NCI-H524 treated with DMSO at 0.1 percent for 48 hours (cell line): ENCODE data around the gene ABI3.

Experiments used
- DNase-seq: peaks from one replicate; lab custom pipeline; 2025; lab: John Stamatoyannopoulos, UW

Gene ABI3

DNA sequence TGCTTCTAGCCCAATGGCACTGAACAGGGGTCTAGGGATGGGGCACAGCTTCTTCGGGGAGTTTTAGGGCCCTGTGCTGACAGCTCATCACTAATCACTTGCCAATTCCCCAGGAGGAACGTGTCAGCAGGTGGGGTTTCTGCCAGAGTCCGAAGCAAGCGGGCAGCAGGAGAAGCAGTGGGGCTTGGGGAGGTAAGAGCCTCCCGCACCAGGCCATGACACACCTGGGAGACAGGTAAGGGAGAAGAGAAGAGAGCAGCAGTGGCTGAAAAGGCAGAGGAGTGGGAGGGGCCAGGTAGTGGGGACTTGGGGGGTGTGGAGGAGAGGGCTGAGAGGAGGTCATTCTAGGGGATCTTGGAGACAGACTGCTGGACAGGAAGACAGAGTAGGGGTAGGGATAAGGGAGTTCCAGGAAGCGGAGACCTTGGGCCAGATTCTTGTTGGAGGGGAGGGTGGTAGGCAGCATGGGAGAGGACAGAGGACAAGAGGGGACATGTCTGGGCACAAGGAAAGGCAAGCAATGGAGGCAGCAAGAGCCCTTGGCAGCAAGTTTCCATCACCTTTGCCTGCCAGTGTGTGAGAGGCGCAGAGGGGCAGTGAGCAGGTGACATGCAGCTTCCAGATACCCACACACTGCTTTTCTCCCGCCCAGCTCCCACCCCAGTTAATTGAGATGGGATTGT lies 15.2 kb downstream of the ABI3 start:
- no peak for DNase-seq

DNA sequence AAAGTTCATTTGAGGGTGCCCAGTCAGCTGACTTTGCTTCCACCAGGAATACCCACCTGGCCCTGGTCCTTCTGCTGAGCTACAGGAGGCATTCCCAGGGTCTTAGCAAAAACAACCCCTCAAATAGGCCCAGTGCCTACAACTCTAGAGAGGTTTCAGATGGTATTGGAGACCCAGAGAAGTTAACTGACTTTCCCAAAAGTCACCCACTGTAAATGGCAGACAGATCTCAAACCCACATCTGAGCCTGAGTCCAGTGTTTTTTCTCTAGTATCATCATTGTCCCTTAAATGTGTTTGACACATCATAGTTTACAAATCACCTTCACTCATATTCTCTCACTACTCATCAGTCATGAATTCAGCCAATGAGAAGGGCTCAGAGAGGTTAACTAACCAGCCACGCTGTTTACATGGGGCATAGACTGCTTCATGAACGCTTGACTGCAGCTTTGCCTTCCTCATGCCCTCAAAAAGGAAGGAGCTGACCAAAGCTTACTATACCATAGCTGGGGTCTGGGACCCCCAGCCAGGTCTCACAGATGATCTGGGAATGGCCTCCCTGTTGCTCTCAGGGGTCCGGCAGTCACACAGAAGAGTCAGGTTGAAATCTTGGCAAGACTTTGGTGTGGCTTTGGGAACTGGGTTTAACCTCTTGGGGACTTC lies 16.4 kb downstream of the ABI3 start:
- no peak for DNase-seq

DNA sequence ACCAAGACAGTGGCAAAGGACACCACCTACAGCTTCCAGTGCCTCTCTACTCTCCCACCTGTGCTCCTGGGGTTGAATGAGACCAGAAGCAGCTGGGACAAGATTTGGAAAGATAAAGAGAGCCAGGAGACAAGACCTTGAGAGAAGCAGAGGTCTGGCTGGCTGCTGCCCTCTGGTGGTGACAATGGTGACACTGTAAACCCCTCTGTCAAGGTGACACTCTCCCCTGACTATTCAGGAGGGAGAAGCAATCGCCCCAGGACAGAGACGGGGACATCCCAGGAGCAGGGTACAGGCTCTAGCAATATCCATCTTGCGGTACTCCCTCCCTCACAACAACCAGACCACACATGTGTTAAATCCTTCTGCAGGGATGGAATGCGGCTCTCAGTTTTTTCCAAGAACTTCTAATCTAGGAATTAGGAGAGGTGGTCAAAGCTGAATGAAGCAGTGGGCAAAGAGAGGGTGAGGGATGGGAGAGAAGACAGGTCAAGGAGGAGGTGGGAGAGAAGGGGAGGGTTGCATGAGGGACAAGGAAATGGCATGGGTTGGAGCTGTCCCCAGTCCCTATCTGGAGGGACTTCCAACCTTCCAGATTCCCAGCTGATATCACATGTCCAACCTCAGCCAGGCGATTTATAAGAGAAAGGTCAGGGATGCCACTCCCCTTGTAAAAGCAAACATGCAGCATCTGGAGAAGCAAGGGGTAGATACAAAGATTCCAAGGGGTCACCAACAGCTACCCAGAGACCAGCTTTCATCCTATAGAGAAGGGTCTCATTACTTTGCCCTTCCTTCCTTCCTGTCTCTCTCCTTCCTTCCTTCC lies 17.1 kb downstream of the ABI3 start:
- DNase-seq = no peak

DNA sequence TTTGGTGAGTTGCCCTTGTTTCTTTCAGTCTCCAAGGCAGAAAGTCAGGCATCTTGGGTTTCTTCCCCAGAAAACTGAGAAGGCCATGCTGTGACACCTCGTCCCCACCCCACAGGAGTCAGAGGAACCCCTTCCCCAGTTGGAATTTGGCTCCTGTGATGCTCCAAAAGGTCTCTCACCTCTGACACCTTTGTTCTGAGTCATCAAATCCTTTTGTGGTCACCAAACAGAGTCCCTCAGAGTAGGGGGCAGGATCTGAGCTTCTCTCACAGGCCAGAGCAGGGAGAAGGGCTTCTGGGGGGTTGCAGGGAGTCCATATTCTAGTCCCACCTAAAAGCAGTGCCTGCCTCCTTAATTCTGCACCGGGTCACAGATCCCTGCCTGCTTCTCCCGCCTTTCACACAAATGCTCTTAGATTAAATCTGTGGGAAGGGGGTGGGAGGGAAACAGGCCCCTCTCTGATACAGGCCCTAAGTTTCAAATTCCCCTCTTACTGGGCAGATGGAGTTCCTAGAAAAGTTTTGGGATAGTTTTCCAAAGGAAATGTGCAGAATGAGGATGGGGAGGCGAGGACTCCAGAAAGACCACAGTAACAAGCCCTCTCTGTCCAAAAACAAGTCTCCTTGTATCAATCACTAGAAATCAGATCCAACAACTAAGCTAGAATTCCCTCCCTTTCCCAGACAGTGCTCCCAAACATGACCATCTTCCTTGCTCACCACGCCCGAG lies 18.7 kb downstream of the ABI3 start:
- no peak for DNase-seq

DNA sequence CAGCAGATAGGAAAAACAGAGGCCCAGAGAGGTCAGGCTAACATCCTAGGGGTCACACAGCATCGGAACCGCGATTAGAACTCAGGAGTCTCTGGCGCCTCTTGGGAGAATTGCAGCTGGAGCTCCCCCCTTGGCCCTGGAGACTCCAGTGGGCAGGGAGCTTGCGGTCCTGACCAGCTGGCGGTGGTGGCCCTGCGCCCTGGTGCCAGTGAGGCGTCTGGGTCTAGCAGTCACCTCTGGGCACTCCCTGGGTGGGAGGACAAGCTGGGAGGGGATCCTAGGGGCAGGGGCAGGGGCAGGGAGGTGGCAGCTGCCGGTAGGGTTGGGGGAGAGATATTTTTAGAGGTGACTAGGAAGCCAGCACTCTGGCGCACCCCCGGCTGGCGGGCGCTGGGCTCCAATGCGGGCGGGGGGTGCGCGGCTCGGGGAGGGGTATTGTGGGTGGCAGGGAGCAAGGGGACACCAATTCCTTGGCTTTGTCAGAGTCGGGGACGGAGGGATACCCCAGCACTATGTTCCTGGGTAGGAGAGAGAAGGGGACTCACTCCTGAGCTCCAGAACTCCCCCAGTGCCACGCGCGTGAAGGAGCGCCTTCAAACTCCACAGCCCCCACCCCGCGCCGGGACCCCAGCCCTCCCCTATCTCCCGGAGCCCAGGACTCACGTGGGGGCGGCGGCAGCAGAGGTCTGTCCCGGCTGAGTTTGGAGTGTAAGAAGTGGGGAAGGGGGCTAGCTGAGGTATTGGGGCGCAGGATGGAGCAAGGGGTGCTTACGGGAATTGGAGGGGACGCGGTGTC lies 19.5 kb downstream of the ABI3 start:
- no peak for DNase-seq

DNA sequence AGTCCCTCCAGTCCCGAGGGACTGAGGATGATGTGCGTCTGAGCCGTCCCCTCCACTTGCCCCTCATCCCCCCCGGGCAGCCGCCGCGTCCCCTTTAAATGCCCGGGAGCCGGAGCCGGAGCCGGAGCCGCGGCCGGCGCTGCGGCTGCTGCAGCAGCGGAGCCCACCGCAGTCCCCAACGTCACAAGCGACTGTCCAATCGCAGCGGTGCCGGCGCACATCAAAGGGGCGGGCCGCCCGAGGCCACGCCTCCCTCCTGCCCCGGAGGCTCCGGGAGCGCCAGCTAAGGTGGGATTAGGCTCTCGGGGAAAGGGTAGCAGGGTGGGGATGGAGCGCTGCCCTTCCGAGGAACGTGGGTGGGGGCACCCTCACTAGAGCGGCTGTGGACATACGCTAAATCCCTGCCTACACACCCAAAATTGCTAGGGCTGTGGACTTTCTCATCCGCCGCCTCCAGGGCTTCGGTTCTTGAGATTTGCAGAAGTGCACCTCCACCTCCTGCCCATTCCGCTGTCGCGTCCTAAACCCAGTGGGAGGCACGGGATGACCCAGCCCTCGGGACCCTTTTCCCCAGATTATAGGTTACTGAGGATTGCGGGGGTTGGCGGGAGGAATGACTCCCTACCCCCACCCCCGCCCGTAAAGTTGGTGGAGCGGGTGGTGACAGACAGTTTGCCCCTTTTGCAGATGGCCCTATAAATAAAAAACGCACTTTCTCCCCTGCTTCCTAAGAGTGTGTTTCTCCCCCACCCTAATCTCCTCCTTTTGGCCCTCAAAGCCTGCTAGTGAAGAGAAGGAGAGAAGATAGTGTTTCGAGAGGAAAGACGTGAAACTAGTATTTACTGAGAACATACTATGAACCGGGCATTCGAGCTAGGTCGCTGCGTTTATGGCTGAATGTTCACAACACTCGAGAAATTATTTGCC lies 20.4 kb downstream of the ABI3 start, which contains the start of gene PHOSPHO1:
Gene PHOSPHO1 (minus strand): TSS at position 152 of the 927 bp plus-strand sequence. CDS start 4,096 bp downstream, outside the sequence.
- peak; percentile 43 for DNase-seq

DNA sequence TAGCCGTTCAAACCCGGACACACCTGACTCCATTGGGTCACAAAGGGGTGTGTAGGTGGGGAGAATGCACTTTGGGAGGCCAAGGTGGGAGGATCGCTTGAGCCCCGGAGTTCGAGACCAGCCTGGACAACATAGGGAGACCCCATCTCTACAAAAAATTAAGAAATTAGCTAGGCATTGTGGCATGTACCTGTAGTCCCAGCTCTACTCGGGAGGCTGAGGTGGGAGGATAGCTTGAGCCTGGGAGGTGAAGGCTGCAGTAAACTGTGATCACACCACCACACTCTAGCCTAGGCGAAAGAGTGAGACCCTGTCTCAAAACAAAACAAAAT lies 21.0 kb downstream of the ABI3 start:
- DNase-seq = no peak

DNA sequence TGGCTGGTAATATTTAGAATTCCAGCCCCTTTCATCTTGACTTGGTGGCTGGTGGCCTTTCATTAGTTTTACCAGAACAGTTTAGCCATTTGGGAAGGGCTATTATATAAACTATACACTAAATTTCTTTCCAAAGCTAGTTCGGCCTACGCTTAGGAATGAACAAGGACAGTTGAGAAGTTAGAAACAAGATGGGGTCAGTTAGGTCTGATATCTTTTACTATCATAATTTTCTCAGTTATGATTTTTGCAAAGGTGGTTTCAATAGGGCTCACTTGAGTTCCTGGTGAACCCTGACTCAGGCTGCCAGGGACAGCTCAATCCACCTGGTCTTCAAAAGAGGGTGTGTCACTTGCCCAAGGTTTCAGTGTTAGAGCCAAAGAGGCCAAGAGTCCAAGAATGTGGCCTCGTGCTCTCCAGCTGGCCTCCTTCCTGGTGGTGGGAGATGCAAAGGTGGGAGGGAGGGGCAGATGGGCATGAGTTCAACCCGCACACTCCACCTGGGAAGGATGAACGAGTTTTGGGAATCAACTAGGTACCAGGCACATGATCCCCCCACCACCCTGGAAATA lies 24.1 kb downstream of the ABI3 start:
- no peak for DNase-seq

DNA sequence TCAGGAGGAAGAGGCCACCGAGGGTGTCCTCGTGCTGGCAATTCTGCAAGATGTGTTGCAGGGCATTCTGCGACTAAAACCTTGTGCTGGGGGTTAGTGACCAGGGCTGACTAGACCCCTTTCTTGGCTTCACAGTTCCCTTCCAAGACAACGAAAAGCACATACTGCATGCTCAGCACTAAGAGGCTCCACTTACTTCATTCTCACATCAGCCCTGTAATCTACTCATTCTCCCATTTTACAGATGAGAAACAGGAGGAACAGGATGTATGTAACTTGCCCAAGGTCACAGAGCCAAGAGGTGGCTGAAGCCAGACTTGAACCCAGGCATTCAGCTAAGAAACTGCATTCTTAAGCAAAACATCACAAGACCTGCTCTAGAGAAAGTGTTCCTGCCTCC lies 25.4 kb downstream of the ABI3 start:
- no peak for DNase-seq

DNA sequence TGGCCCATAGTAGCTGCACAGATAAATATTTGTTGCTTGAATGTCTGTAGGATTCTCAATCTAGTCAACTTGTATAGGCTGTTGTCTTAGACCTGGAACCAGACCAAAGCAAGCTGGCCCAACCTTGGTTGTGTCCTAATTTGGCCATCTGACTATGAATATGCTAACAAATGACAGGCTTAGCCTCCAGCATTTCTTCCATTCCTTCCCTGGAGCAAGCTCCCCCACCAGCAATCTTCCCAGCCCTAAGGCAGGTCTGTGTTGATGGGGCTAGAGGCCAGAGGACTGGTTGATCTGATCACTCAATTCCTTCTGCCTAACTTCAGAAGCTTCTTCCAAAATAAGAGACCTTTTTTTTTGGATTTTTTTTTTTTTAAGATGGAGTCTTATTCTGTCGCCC lies 29.5 kb downstream of the ABI3 start:
- DNase-seq = no peak

DNA sequence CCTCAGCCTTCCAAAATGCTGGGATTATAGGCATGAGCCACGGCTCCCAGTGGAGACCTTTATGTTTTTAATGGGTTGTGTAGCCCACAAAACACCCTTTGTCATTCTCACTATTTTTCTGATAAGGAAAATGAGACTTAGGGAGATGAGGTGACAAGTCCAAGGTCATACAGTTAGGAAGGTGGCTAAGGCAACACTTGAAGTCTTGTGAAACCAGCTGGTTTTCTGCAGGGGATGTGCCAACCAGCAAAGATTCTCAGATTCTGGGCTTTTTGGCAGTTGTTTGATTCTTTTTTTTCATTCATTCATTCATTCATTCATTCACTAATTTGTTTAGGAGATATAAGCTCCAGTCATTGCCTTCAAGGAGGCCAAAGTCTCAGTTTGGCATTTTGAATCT lies 30.1 kb downstream of the ABI3 start:
- no peak for DNase-seq

DNA sequence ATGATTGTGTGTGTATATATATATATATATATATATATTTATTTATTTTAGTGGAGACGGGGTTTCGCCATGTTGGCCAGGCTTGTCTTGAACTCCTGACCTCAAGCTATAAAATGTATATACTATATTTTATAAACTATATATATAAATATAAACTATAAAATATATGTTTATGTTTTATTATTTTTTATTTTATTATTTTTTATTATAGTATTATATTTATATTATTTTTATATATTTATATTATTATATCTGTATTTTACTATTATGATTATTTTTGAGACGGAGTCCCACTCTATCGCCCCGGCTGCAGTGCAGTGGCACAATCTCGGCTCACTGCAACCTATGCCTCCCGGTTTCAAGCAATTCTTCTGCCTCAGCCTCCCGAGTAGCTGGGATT lies 30.5 kb downstream of the ABI3 start:
- no peak for DNase-seq

DNA sequence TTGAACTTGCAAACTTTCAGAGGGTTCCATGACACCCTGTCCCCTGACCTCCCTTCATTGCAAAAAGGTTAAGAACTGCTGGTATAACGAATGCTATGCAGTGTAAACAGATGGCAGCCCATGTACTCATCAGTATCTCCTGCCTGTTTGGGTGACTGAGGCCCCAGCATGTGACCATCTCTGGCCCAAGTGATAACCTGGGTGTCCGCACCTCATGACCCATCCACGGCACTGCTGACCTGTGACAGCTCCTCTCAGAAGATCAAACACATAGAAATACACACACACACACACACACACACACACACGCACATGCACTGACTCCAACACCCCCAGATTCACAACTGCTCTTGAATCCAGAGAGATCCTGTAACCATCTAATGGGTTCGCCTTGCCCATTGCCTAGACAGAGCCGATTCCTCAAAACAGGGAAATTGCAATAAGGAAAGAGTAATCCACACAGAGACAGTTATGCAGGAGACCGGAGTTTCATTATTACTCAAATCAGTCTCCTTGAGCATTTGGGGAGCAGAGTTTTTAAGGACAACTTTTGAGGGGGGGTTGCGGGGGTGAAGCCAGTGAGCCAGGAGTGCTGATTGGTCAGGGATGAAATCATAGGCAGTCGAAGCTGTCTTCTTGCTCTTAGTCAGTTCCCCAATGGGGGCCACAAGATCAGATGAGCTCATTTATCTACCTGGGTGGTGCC lies 31.3 kb downstream of the ABI3 start:
- no peak for DNase-seq

DNA sequence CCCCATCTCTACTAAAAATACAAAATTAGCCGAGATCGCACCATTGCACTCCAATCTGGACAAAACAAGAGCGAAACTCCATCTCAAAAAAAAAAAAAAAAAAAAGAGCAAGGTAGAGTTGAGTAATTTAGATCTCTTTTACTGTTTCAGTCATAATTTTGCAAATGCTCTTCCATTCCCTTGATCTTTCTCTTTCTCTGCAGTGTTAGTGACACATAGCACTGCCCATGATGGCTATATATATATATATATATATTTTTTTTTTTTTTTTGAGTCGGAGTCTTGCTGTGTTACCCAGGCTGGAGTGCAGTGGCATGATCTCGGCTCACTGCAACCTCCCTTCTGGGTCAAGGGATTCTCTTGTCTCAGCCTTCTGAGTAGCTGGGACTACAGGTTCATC lies 32.3 kb downstream of the ABI3 start:
- DNase-seq = no peak

DNA sequence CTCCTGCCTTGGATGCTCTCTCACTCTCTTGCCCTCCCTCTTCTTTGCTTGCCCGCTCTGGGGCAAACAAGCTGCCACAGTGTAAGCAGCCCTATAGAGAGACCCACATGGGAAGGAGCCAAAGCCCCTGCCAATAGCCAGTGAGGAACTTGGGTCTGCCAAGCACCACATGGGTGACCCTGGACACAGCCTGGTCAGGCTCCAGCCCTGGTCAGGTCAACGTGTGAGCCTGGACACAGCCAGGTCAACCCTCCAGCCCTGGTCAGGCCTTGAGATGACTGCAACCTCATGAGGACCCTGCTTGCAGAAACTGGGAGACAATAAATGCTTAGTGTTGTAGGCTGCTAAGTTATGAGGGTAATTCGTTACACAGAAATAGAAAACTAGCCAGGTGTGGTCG lies 34.3 kb downstream of the ABI3 start:
- no peak for DNase-seq

DNA sequence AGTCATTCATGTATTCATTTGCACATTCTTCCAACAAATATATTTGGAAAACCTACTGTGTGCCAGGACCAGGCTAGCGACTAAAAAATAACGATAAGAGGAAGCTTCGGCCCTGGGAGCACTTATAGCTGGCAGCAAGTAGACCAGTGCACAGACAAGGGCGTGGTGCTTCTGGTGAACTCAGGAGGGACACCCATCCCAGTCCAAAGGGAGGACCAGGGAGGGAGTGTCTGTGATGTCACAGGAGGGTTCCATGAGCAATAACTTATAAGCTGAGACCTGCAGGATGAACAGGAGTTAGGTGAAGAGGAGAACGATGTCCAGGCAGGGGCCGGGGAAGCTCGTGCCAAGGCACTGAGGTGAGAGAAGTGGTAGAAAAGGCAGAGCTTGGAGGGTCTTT lies 37.4 kb downstream of the ABI3 start:
- DNase-seq = no peak

DNA sequence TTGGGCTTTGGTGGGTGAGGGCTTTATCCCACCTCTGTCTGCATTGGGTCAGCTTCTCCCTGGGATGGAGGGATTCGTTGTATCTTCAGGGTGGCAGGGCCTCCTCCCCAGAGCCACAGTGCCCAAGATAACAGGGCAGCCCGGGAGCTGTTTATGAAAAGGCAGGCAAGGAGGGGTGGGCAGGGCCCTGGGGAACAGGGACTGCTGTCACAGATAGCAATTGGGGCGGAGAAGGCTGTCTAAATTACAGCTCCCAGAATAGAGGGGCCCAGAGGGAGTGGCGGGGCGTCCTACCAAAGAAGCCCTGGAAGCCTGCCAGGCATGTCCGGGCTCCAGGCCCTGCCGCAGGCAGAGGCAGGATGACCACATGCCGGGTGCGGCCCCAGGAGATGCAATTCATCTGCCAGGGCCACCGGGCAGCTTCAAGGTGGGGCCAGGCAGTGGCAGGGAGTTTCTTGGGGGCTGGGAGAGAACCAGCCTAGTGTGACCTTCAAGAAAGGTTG lies 38.8 kb downstream of the ABI3 start:
- no peak for DNase-seq

DNA sequence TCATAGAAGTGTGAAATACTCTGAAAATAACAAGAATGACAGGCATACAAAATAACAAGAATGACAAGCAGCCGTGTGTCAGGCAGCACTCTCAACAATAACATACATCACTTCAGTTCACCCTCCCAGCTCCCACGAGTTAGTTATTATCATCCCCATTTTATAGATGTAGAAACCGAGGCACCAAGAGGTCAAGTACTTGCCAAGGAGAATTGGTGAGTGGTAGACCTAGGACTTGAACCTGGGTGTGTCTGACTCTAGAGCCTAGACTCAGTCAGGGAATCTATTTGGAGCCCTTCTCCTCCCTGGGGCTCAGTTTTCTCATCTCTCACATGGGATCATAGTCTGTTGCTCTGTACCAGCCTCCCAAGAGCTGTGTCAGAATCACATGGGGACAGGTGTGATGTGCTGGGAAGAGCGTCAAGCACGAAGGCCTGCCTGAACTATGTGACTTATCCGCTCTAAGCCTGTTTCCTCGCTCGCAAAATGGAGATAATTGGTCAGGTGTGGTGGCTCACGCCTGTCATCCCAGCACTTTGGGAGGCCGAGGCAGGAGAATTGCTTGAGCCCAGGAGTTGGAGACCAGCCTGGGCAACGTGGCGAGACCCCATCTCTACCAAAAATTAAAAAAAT lies 39.5 kb downstream of the ABI3 start:
- DNase-seq = no peak

DNA sequence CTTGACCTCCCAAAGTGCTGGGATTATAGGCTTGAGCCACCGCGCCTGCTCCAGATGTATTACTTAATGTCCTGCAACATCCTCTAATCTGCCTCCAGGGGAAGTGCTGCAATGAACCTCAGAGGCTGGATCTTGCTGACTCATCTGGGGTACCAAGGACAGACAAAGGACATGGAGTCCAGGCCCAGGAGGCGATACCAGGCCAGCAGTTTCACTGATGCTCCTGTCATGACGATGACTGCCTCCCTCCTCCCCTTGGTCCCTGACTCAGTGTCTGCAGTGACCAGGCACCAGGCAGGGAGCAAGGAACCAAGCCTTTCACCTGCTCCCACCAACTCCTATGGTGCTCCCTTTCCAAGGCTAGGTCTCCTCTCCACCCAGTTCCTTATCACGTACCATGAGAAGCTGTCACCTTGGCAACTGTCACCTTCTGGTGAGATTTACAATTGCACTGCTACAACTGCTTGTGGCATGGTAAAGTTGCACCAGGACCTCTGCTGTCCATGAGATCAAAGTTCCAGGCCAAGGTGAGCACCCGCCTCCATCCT lies 41.7 kb downstream of the ABI3 start:
- DNase-seq = no peak
